Measurements from ENCODE around the gene DENND4A. TPM values are rescaled to one million over a fixed set of nuclear protein-coding genes. Genes with fewer than 3 reads are reported as not detected.

Gene DENND4A
- total and polyA plus RNA-seq, 10 of the 15 experiments (the other 5 are each of a cell fraction or from before 2014, with no cell fraction given) = 14.2 to 81.8 (median 34.1) TPM

DNA sequence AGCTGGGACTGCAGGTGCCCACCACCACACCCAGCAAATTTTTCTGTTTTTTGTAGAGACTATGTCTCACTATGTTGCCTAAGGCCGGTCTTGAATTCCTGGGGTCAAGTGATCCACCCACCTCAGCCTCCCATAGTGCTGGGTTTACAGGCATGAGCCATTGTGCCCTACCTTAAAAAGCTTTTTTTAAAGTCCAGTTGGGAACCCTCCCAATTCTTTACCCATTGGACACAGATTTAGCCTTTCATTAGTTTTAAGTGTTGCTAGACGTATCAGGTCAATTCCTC lies 1.7 kb upstream of the DENND4A start:
- peaks cover 45% of the 10 kb centered on the region for H3K79me2 ChIP-seq (ENCODE audit: control insufficient read depth, insufficient read depth, low read length)
- ATAC-seq (no peak), FAIRE-seq (no peak), DNase-seq (ENCODE audit: low read depth, low spot score) (no peak)
- peaks cover 18% of the 10 kb centered on the region for H3K4me1 ChIP-seq (ENCODE audit: control insufficient read depth, insufficient read depth, low read length)
- ChIA-PET CTCF (interaction anchor here (0.6 to 14.7 kb wide), 8 partner anchors 11 to 43 kb away, joined by 3 to 155 read pairs (median 4); no protein-coding TSS in a partner anchor), POLR2A (interaction anchor here (0.6 to 14.8 kb wide), 8 partner anchors 10 to 90 kb away, joined by 3 to 260 read pairs (median 5); partner anchors contain the start of gene RAB11A), SMC1A (ENCODE audit: uncharacterized antibody, unreplicated experiment) (interaction anchor here (0.8 to 25.5 kb wide), 14 partner anchors 9 to 76 kb away, joined by 3 to 488 read pairs (median 6); partner anchors contain the start of gene RAB11A), RAD21 (ENCODE audit: unreplicated experiment) (interaction anchor here (0.8 to 17.7 kb wide), 7 partner anchors 10 to 612 kb away, joined by 3 to 344 read pairs (median 16); no protein-coding TSS in a partner anchor)
- BruUV-seq (replicated peaks) = no TSS peak
- peak overlapping the region; percentile 99 for H3K27ac ChIP-seq (ENCODE audit: control insufficient read depth, insufficient read depth)
- no peaks in the 10 kb centered on the region for H3K36me3 ChIP-seq (ENCODE audit: control insufficient read depth in 2 of 2, insufficient read depth in 2 of 2, low read length in 1 of 2)
- WGBS (ENCODE audit: insufficient coverage, insufficient replicate concordance, low lambda C conversion rate, missing lambda C conversion rate) = 100% methylated on average over 2 of the region's 2 CpGs
- no peaks in the 10 kb centered on the region for H3K27me3 ChIP-seq (replicated peaks in 1 of 2; ENCODE audit: control insufficient read depth in 2 of 2, insufficient read depth in 2 of 2, low read length in 1 of 2)
- no peak overlapping the region for H3K4me3 ChIP-seq
- no peaks in the 10 kb centered on the region for H4K20me1 ChIP-seq (ENCODE audit: control insufficient read depth, insufficient read depth)
- no peak overlapping the region for H2AFZ ChIP-seq (ENCODE audit: control insufficient read depth, low read depth, low read length)
- no peaks in the 10 kb centered on the region for H3K9me3 ChIP-seq (replicated peaks; ENCODE audit: control insufficient read depth, insufficient read depth, low read length)
- H3K9ac ChIP-seq (ENCODE audit: control insufficient read depth, insufficient read depth, low read length) = 0 out of 2 replicates have a peak overlapping the region, but pooled peaks have one; percentile 19
- in situ Hi-C loops (cut with MboI) = loop anchor here (25.0 kb wide), 1 partner anchor 1294 kb away; no protein-coding TSS in a partner anchor
- TF ChIP-seq, protein P1, sequence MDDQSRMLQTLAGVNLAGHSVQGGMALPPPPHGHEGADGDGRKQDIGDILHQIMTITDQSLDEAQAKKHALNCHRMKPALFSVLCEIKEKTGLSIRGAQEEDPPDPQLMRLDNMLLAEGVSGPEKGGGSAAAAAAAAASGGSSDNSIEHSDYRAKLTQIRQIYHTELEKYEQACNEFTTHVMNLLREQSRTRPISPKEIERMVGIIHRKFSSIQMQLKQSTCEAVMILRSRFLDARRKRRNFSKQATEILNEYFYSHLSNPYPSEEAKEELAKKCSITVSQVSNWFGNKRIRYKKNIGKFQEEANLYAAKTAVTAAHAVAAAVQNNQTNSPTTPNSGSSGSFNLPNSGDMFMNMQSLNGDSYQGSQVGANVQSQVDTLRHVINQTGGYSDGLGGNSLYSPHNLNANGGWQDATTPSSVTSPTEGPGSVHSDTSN (IDR thresholded peaks at IDR 0.05; ENCODE audit: insufficient replicate concordance, low read depth, low read length) = no peak
- no peak for TF ChIP-seq LARP7 (IDR thresholded peaks at IDR 0.05)
- no peak for TF ChIP-seq BACH1 (IDR thresholded peaks at IDR 0.05; ENCODE audit: borderline replicate concordance)
- no peak for TF ChIP-seq ZNF24 (IDR thresholded peaks at IDR 0.05)
- no peak for TF ChIP-seq HDGF (IDR thresholded peaks at IDR 0.05)
- no peak for TF ChIP-seq DPF2 (IDR thresholded peaks at IDR 0.05)
- TF ChIP-seq, protein P2, sequence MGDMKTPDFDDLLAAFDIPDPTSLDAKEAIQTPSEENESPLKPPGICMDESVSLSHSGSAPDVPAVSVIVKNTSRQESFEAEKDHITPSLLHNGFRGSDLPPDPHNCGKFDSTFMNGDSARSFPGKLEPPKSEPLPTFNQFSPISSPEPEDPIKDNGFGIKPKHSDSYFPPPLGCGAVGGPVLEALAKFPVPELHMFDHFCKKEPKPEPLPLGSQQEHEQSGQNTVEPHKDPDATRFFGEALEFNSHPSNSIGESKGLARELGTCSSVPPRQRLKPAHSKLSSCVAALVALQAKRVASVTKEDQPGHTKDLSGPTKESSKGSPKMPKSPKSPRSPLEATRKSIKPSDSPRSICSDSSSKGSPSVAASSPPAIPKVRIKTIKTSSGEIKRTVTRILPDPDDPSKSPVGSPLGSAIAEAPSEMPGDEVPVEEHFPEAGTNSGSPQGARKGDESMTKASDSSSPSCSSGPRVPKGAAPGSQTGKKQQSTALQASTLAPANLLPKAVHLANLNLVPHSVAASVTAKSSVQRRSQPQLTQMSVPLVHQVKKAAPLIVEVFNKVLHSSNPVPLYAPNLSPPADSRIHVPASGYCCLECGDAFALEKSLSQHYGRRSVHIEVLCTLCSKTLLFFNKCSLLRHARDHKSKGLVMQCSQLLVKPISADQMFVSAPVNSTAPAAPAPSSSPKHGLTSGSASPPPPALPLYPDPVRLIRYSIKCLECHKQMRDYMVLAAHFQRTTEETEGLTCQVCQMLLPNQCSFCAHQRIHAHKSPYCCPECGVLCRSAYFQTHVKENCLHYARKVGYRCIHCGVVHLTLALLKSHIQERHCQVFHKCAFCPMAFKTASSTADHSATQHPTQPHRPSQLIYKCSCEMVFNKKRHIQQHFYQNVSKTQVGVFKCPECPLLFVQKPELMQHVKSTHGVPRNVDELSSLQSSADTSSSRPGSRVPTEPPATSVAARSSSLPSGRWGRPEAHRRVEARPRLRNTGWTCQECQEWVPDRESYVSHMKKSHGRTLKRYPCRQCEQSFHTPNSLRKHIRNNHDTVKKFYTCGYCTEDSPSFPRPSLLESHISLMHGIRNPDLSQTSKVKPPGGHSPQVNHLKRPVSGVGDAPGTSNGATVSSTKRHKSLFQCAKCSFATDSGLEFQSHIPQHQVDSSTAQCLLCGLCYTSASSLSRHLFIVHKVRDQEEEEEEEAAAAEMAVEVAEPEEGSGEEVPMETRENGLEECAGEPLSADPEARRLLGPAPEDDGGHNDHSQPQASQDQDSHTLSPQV (IDR thresholded peaks at IDR 0.05) = no peak
- TF ChIP-seq, protein P3, sequence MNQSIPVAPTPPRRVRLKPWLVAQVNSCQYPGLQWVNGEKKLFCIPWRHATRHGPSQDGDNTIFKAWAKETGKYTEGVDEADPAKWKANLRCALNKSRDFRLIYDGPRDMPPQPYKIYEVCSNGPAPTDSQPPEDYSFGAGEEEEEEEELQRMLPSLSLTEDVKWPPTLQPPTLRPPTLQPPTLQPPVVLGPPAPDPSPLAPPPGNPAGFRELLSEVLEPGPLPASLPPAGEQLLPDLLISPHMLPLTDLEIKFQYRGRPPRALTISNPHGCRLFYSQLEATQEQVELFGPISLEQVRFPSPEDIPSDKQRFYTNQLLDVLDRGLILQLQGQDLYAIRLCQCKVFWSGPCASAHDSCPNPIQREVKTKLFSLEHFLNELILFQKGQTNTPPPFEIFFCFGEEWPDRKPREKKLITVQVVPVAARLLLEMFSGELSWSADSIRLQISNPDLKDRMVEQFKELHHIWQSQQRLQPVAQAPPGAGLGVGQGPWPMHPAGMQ (IDR thresholded peaks at IDR 0.05; ENCODE audit: borderline replicate concordance) = no peak
- TF ChIP-seq, protein P4, sequence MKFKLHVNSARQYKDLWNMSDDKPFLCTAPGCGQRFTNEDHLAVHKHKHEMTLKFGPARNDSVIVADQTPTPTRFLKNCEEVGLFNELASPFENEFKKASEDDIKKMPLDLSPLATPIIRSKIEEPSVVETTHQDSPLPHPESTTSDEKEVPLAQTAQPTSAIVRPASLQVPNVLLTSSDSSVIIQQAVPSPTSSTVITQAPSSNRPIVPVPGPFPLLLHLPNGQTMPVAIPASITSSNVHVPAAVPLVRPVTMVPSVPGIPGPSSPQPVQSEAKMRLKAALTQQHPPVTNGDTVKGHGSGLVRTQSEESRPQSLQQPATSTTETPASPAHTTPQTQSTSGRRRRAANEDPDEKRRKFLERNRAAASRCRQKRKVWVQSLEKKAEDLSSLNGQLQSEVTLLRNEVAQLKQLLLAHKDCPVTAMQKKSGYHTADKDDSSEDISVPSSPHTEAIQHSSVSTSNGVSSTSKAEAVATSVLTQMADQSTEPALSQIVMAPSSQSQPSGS (IDR thresholded peaks at IDR 0.05; ENCODE audit: low read length) = no peak
- no peak for TF ChIP-seq SUPT20H (IDR thresholded peaks at IDR 0.05; ENCODE audit: borderline replicate concordance, control insufficient read depth, low read depth, low read length)
- TF ChIP-seq SREBF1 (IDR thresholded peaks at IDR 0.05; ENCODE audit: low read length) = no peak
- no peak for TF ChIP-seq POLR2AphosphoS2 (IDR thresholded peaks at IDR 0.05; ENCODE audit: low read depth, low read length)
- TF ChIP-seq STAT1 (conservative IDR thresholded peaks at IDR 0.05) = no peak
- intact Hi-C loops (cut with micrococcal nuclease; ENCODE audit: unreplicated experiment) = loop anchor here (2.0 to 5.0 kb wide), 3 partner anchors 25 to 491 kb away; partner anchors contain the start of gene RNU5B-1
- H3K4me2 ChIP-seq (ENCODE audit: control insufficient read depth, insufficient read depth) = peak overlapping the region; percentile 90; the same call in 1 of the 2 replicates

Measured in GM12878 (cell line).